ENCODE data around the gene IL21R.

DNA sequence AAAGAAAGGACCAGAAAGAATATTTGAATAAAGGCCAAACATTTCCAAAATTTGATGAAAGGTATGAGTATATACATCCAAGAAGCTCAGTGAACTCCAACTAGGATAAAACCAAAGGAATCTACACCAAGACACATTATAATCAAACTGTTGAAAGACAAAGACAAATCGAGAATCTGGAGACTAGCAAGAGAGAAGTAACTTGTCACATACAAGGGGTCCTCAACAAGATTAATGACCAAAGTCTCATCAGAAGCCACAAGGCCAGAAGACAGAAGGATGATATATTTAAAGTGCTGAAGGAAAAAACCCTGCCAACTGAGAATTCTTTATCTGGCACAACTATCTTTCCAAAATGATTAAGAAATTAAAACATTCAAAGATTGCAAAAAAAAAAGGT, 9.3 kb upstream of the IL21R start:
- TF ChIP-seq, protein P1, sequence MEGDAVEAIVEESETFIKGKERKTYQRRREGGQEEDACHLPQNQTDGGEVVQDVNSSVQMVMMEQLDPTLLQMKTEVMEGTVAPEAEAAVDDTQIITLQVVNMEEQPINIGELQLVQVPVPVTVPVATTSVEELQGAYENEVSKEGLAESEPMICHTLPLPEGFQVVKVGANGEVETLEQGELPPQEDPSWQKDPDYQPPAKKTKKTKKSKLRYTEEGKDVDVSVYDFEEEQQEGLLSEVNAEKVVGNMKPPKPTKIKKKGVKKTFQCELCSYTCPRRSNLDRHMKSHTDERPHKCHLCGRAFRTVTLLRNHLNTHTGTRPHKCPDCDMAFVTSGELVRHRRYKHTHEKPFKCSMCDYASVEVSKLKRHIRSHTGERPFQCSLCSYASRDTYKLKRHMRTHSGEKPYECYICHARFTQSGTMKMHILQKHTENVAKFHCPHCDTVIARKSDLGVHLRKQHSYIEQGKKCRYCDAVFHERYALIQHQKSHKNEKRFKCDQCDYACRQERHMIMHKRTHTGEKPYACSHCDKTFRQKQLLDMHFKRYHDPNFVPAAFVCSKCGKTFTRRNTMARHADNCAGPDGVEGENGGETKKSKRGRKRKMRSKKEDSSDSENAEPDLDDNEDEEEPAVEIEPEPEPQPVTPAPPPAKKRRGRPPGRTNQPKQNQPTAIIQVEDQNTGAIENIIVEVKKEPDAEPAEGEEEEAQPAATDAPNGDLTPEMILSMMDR (conservative IDR thresholded peaks at IDR 0.05): no peak
- no peak for TF ChIP-seq EZH2 (IDR thresholded peaks at IDR 0.05; ENCODE audit: low read depth)
